GM18867 (cell line): ENCODE measurements around the gene TSPAN8.
"Not testable (repeated sequence)": the region's sequence is repeated elsewhere in the genome, so short reads cannot be mapped to it uniquely, and the experiment has no call there.

Experiments
- ATAC-seq: cut with Tn5 transposase; IDR thresholded peaks from one replicate; pipeline ENCODE4 v1.9.1; 2021; ENCODE audit warnings: mild to moderate bottlenecking, moderate library complexity; ENCODE audit not compliant: unreplicated experiment

TSPAN8 gene

GRCh38 chr12:71157601-71158233 is at the start of gene TSPAN8:
TSS of gene TSPAN8 (minus strand) at chr12:71157999. CDS start at chr12:71157678, 321 bp downstream.
- ATAC-seq: no peak

GRCh38 chr12:71201136-71201679 is 43.4 kb upstream of the TSPAN8 start:
- ATAC-seq: no peak

GRCh38 chr12:71200706-71201105 is 42.9 kb upstream of the TSPAN8 start:
- no peak for ATAC-seq

- no peak for ATAC-seq
These were observed 39.7 kb upstream of the TSPAN8 start for GRCh38 chr12:71197460-71197859.

- ATAC-seq: no peak
These were observed 37.6 kb upstream of the TSPAN8 start for GRCh38 chr12:71195338-71195896.

- no peak for ATAC-seq
These were observed 36.9 kb upstream of the TSPAN8 start for GRCh38 chr12:71194657-71195056.

GRCh38 chr12:71193041-71193440 is 35.2 kb upstream of the TSPAN8 start:
- ATAC-seq: no peak

GRCh38 chr12:71191509-71192196 is 33.9 kb upstream of the TSPAN8 start:
- ATAC-seq: no peak

- ATAC-seq: no peak
These were observed 33.0 kb upstream of the TSPAN8 start for GRCh38 chr12:71190822-71191221.

GRCh38 chr12:71187379-71187778 is 29.6 kb upstream of the TSPAN8 start:
- ATAC-seq: no peak

- no peak for ATAC-seq
These were observed 28.9 kb upstream of the TSPAN8 start for GRCh38 chr12:71186571-71187288.

- no peak for ATAC-seq
These were observed 26.0 kb upstream of the TSPAN8 start for GRCh38 chr12:71183846-71184245.

- ATAC-seq: no peak
These were observed 25.2 kb upstream of the TSPAN8 start for GRCh38 chr12:71183018-71183417.

- ATAC-seq: no peak
These were observed 20.4 kb upstream of the TSPAN8 start for GRCh38 chr12:71178162-71178561.

GRCh38 chr12:71174825-71175224 is 17.0 kb upstream of the TSPAN8 start:
- ATAC-seq: no peak

GRCh38 chr12:71174146-71174545 is 16.3 kb upstream of the TSPAN8 start:
- ATAC-seq: no peak

- ATAC-seq: no peak
These were observed 12.7 kb upstream of the TSPAN8 start for GRCh38 chr12:71170456-71170855.

GRCh38 chr12:71169286-71169685 is 11.5 kb upstream of the TSPAN8 start:
- ATAC-seq: no peak

GRCh38 chr12:71166862-71167496 is 9.2 kb upstream of the TSPAN8 start:
- ATAC-seq: no peak

GRCh38 chr12:71166280-71166679 is 8.5 kb upstream of the TSPAN8 start:
- no peak for ATAC-seq

GRCh38 chr12:71165780-71166179 is 8.0 kb upstream of the TSPAN8 start:
- not testable (repeated sequence) for ATAC-seq
